SK-N-SH (cell line): ENCODE data around the gene SLC23A1. TPM values are rescaled to one million over a fixed set of nuclear protein-coding genes. Genes with fewer than 3 reads are reported as not detected.

ENCODE experiments used
- CTCF ChIA-PET: fragments of 300-600, 350-600 bp; formaldehyde crosslinking; extraction: SDS; loops from one replicate; lab custom pipeline; 2021; lab: Yijun Ruan, JAX
- POLR2A ChIA-PET: fragments of 350-600 bp; sonication (Branson Sonifier 250); formaldehyde crosslinking; extraction: SDS; loops from one replicate; lab custom pipeline; 2020; ENCODE audit warnings: antibody characterized with exemption, inconsistent platforms; lab: Yijun Ruan, JAX
- DNase-seq: peaks from one replicate; pipeline ENCODE4 v3.0.0; 2012
- H2AFZ ChIP-seq: fragments of 200-600 bp; sonication (generic); 2 replicates; pipeline ENCODE4 v1.8.1; 2016; ENCODE audit warnings: antibody characterized with exemption, mild to moderate bottlenecking, low read depth
- H3F3A ChIP-seq: fragments of 200-600 bp; sonication (generic); replicated peaks from 2 replicates; pipeline ENCODE3; 2016; ENCODE audit warnings: antibody characterized with exemption, mild to moderate bottlenecking; ENCODE audit not compliant: insufficient read depth
- H3K27ac ChIP-seq, 2 experiments: fragments of 200-500 bp in 1 of 2; fragments of 200-600 bp in 1 of 2; sonication (Bioruptor generic) in 1 of 2; sonication (generic), shearing (Covaris generic) in 1 of 2; 2 replicates each; pipeline versions ENCODE4 v1.5.1 to v1.6.1; 2014 to 2016; ENCODE audit warnings: low read depth in 2 of 2, inconsistent platforms in 1 of 2, low read length in 1 of 2, mild to moderate bottlenecking in 1 of 2, mixed read lengths in 1 of 2
- H3K27me3 ChIP-seq: fragments of 200-600 bp; sonication (generic), shearing (Covaris generic); 2 replicates; pipeline ENCODE4 v1.6.1; 2016; ENCODE audit warnings: mixed run types; ENCODE audit not compliant: insufficient read depth
- H3K36me3 ChIP-seq, 2 experiments: fragments of 200-500 bp in 1 of 2; fragments of 200-600 bp in 1 of 2; sonication (Bioruptor generic) in 1 of 2; sonication (generic) in 1 of 2; replicated peaks in 1 of 2; 2 replicates each; pipeline versions ENCODE3 to v1.5.1; 2014 to 2016; ENCODE audit warnings: low read length in 1 of 2, mild to moderate bottlenecking in 1 of 2; ENCODE audit not compliant: insufficient read depth in 2 of 2, control insufficient read depth in 1 of 2
- H3K4me1 ChIP-seq, 2 experiments: fragments of 200-500 bp in 1 of 2; fragments of 200-600 bp in 1 of 2; sonication (Bioruptor generic) in 1 of 2; sonication (generic), shearing (Covaris generic) in 1 of 2; 2 replicates each; pipeline versions ENCODE4 v1.5.1 to v1.6.1; 2014 to 2016; ENCODE audit warnings: low read depth in 1 of 2, low read length in 1 of 2, mixed run types in 1 of 2; ENCODE audit not compliant: insufficient read depth in 2 of 2, control insufficient read depth in 1 of 2
- H3K4me2 ChIP-seq: fragments of 200-600 bp; sonication (generic), shearing (Covaris generic); 2 replicates; pipeline ENCODE4 v1.6.1; 2017; ENCODE audit warnings: mixed run types
- H3K4me3 ChIP-seq, 2 experiments: fragments of 200-500 bp in 1 of 2; fragments of 200-600 bp in 1 of 2; sonication (Bioruptor generic) in 1 of 2; sonication (generic), shearing (Covaris generic) in 1 of 2; 2 replicates each; pipeline versions ENCODE4 v1.5.1 to v1.8.1; 2014 to 2016; ENCODE audit warnings: low read depth in 2 of 2, inconsistent platforms in 1 of 2, low read length in 1 of 2, mild to moderate bottlenecking in 1 of 2, mixed read lengths in 1 of 2, moderate library complexity in 1 of 2
- H3K79me2 ChIP-seq: fragments of 200-600 bp; sonication (generic); 2 replicates; pipeline ENCODE4 v1.8.1; 2017; ENCODE audit warnings: mild to moderate bottlenecking; ENCODE audit not compliant: insufficient read depth
- H3K9ac ChIP-seq: fragments of 200-600 bp; sonication (generic); 2 replicates; pipeline ENCODE4 v1.6.1; 2017; ENCODE audit warnings: mixed run types
- H3K9me2 ChIP-seq: fragments of 200-600 bp; sonication (generic); 2 replicates; pipeline ENCODE4 v1.6.1; 2017; ENCODE audit warnings: mixed run types
- H3K9me3 ChIP-seq: fragments of 200-600 bp; sonication (generic); 2 replicates; pipeline ENCODE4 v1.6.1; 2017; ENCODE audit warnings: mixed run types, mild to moderate bottlenecking, moderate library complexity
- H4K20me1 ChIP-seq: fragments of 200-600 bp; sonication (generic); 2 replicates; pipeline ENCODE4 v1.6.1; 2017; ENCODE audit warnings: mild to moderate bottlenecking, mixed run types; ENCODE audit not compliant: insufficient read depth
- ELF1 ChIP-seq: IDR thresholded peaks from 2 replicates; pipeline ENCODE4 v1.4.0; 2012
- FOXJ3 ChIP-seq: sonication (generic); formaldehyde crosslinking; IDR thresholded peaks from 2 replicates; pipeline ENCODE4 v1.5.1; 2020; ENCODE audit warnings: mild to moderate bottlenecking, missing genetic modification reagents
- FOXM1 ChIP-seq: IDR thresholded peaks from 2 replicates; pipeline ENCODE4 v1.4.0; 2012; ENCODE audit warnings: low read depth, mild to moderate bottlenecking
- GATA2 ChIP-seq: sonication (generic); formaldehyde crosslinking; IDR thresholded peaks from 2 replicates; pipeline ENCODE4 v1.5.0; 2020; ENCODE audit warnings: mild to moderate bottlenecking, missing genetic modification reagents
- MEF2A ChIP-seq: IDR thresholded peaks from 2 replicates; pipeline ENCODE4 v1.4.0; 2012; ENCODE audit warnings: low read depth, borderline replicate concordance
- MXI1 ChIP-seq: IDR thresholded peaks from 2 replicates; pipeline ENCODE4 v1.6.1; 2012; ENCODE audit warnings: mild to moderate bottlenecking, low read depth, low read length, improper control_type of control experiment
- RCOR1 ChIP-seq: fragments of 150-350 bp; IDR thresholded peaks from 2 replicates; pipeline ENCODE4 v1.6.1; 2017; ENCODE audit warnings: antibody characterized with exemption, low read length
- RFX5 ChIP-seq: IDR thresholded peaks from 2 replicates; pipeline ENCODE4 v1.6.1; 2012; ENCODE audit warnings: mild to moderate bottlenecking, improper control_type of control experiment, low read length
- SIN3A ChIP-seq: IDR thresholded peaks from 2 replicates; pipeline ENCODE4 v1.6.1; 2012; ENCODE audit warnings: low read depth, mild to moderate bottlenecking, low read length, moderate library complexity, borderline replicate concordance
- TAF1 ChIP-seq: IDR thresholded peaks from 2 replicates; pipeline ENCODE4 v1.6.1; 2012; ENCODE audit warnings: low read depth, mild to moderate bottlenecking, low read length, moderate library complexity, borderline replicate concordance
- TEAD4 ChIP-seq: IDR thresholded peaks from 2 replicates; pipeline ENCODE4 v1.4.0; 2012; ENCODE audit warnings: mild to moderate bottlenecking, borderline replicate concordance; ENCODE audit not compliant: insufficient read depth
- YY1 ChIP-seq: IDR thresholded peaks from 2 replicates; pipeline ENCODE4 v1.4.0; 2012; ENCODE audit warnings: low read depth, mild to moderate bottlenecking
- polyA plus RNA-seq, 3 experiments: library from polyadenylated mRNA; depleted of rRNA; stranded (reverse); fragments of >200 nt; gene quantifications; 2 replicates each; pipeline ENCODE4 v1.2.3, GENCODE V29; 2012
- TF ChIP-seq, protein P1 (sequence below): IDR thresholded peaks from 2 replicates; pipeline ENCODE4; 2012
- TF ChIP-seq, protein P2 (sequence below): IDR thresholded peaks from 2 replicates; pipeline ENCODE4 v1.6.1; 2012; ENCODE audit warnings: mild to moderate bottlenecking, low read depth, low read length, moderate library complexity
- TF ChIP-seq, protein P3 (sequence below): fragments of 150-350 bp; IDR thresholded peaks from 2 replicates; pipeline ENCODE4 v1.6.1; 2017; ENCODE audit warnings: antibody characterized with exemption, low read length, low read depth, borderline replicate concordance
- TF ChIP-seq, protein P4 (sequence below): IDR thresholded peaks from 2 replicates; pipeline ENCODE4 v1.4.0; 2012; ENCODE audit warnings: low read depth, borderline replicate concordance
- TF ChIP-seq, protein P5 (sequence below): IDR thresholded peaks from 2 replicates; pipeline ENCODE4 v1.4.0; 2012; ENCODE audit warnings: low read depth, borderline replicate concordance
- TF ChIP-seq, protein P6 (sequence below): IDR thresholded peaks from 2 replicates; pipeline ENCODE4 v1.4.0; 2012; ENCODE audit warnings: low read depth

The SLC23A1 gene
- polyA plus RNA-seq, 1 of the 3 experiments (the other 2 are of a cell fraction) = not detected

DNA sequence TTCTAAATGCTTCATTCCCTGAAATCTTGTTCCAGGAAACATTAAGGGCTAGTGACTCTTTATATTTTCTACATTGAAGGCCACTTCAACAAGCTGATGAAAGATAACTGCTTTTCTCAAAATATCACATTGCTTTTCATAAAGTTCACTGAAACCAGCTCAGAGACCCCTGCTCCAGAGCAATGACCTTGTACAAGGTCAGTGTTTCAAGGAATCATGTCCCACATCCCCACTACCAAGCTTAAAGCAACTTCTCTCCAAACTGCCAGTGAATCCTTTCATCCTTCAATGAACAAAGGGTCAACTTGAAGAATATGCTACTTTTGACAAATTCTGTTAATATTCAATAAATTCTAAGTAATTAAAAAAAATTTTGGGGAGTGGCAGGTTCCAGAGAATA is 32.8 kb upstream of the SLC23A1 start:
- Histone ChIP-seq H2AFZ (no peak overlapping the region), H3F3A (no peaks in the 10 kb centered on the region), H3K9ac (no peak overlapping the region), H3K4me3 (no peak overlapping the region), H3K4me1 (peaks cover 0 to 9% of the 10 kb centered on the region in 2 experiments; a peak in 1 of 4 replicates), H3K36me3 (peaks cover 35 to 63% of the 10 kb centered on the region in 2 experiments), H3K27me3 (no peaks in the 10 kb centered on the region), H4K20me1 (no peaks in the 10 kb centered on the region), H3K9me3 (no peaks in the 10 kb centered on the region), H3K4me2 (no peak overlapping the region), H3K79me2 (no peaks in the 10 kb centered on the region), H3K9me2 (no peaks in the 10 kb centered on the region), H3K27ac (no peak overlapping the region; a peak in 1 of 4 replicates)
- POLR2A ChIA-PET = no interaction called here
- CTCF ChIA-PET = interaction anchor here (1.3 to 1.6 kb wide), 4 partner anchors 9 to 102 kb away, joined by 3 to 7 read pairs (median 4); no protein-coding TSS in a partner anchor
- no peak for TF ChIP-seq MXI1
- no peak for TF ChIP-seq GATA2 (CRISPR knock-in tag)
- TF ChIP-seq, protein P1, sequence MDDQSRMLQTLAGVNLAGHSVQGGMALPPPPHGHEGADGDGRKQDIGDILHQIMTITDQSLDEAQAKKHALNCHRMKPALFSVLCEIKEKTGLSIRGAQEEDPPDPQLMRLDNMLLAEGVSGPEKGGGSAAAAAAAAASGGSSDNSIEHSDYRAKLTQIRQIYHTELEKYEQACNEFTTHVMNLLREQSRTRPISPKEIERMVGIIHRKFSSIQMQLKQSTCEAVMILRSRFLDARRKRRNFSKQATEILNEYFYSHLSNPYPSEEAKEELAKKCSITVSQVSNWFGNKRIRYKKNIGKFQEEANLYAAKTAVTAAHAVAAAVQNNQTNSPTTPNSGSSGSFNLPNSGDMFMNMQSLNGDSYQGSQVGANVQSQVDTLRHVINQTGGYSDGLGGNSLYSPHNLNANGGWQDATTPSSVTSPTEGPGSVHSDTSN = no peak
- no peak for TF ChIP-seq RCOR1
- TF ChIP-seq TAF1 = no peak
- no peak for TF ChIP-seq RFX5
- no peak for TF ChIP-seq FOXJ3 (CRISPR knock-in tag)
- TF ChIP-seq, protein P2, sequence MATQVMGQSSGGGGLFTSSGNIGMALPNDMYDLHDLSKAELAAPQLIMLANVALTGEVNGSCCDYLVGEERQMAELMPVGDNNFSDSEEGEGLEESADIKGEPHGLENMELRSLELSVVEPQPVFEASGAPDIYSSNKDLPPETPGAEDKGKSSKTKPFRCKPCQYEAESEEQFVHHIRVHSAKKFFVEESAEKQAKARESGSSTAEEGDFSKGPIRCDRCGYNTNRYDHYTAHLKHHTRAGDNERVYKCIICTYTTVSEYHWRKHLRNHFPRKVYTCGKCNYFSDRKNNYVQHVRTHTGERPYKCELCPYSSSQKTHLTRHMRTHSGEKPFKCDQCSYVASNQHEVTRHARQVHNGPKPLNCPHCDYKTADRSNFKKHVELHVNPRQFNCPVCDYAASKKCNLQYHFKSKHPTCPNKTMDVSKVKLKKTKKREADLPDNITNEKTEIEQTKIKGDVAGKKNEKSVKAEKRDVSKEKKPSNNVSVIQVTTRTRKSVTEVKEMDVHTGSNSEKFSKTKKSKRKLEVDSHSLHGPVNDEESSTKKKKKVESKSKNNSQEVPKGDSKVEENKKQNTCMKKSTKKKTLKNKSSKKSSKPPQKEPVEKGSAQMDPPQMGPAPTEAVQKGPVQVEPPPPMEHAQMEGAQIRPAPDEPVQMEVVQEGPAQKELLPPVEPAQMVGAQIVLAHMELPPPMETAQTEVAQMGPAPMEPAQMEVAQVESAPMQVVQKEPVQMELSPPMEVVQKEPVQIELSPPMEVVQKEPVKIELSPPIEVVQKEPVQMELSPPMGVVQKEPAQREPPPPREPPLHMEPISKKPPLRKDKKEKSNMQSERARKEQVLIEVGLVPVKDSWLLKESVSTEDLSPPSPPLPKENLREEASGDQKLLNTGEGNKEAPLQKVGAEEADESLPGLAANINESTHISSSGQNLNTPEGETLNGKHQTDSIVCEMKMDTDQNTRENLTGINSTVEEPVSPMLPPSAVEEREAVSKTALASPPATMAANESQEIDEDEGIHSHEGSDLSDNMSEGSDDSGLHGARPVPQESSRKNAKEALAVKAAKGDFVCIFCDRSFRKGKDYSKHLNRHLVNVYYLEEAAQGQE = no peak
- TF ChIP-seq, protein P3, sequence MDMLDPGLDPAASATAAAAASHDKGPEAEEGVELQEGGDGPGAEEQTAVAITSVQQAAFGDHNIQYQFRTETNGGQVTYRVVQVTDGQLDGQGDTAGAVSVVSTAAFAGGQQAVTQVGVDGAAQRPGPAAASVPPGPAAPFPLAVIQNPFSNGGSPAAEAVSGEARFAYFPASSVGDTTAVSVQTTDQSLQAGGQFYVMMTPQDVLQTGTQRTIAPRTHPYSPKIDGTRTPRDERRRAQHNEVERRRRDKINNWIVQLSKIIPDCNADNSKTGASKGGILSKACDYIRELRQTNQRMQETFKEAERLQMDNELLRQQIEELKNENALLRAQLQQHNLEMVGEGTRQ = no peak
- TF ChIP-seq ELF1 = no peak
- TF ChIP-seq, protein P4, sequence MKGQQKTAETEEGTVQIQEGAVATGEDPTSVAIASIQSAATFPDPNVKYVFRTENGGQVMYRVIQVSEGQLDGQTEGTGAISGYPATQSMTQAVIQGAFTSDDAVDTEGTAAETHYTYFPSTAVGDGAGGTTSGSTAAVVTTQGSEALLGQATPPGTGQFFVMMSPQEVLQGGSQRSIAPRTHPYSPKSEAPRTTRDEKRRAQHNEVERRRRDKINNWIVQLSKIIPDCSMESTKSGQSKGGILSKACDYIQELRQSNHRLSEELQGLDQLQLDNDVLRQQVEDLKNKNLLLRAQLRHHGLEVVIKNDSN = no peak
- TF ChIP-seq SIN3A = no peak
- TF ChIP-seq, protein P5, sequence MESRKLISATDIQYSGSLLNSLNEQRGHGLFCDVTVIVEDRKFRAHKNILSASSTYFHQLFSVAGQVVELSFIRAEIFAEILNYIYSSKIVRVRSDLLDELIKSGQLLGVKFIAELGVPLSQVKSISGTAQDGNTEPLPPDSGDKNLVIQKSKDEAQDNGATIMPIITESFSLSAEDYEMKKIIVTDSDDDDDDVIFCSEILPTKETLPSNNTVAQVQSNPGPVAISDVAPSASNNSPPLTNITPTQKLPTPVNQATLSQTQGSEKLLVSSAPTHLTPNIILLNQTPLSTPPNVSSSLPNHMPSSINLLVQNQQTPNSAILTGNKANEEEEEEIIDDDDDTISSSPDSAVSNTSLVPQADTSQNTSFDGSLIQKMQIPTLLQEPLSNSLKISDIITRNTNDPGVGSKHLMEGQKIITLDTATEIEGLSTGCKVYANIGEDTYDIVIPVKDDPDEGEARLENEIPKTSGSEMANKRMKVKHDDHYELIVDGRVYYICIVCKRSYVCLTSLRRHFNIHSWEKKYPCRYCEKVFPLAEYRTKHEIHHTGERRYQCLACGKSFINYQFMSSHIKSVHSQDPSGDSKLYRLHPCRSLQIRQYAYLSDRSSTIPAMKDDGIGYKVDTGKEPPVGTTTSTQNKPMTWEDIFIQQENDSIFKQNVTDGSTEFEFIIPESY = no peak
- TF ChIP-seq, protein P6, sequence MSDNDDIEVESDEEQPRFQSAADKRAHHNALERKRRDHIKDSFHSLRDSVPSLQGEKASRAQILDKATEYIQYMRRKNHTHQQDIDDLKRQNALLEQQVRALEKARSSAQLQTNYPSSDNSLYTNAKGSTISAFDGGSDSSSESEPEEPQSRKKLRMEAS = no peak
- no peak for TF ChIP-seq FOXM1
- no peak for TF ChIP-seq YY1
- no peak for TF ChIP-seq MEF2A
- no peak for TF ChIP-seq TEAD4
- no peak for DNase-seq
